HL-60 (cell line): Measurements from ENCODE around the gene ACTL6A.

Experiments
- DNase-seq, 2 experiments: peaks; one replicate each; pipeline ENCODE4 v3.0.0-alpha.2; 2010 to 2020; ENCODE audit warnings: low read depth in 1 of 2, low spot score in 1 of 2
- H3K27ac ChIP-seq: fragments of 250-450 bp; sonication (Bioruptor Pico); replicated peaks from 2 replicates; pipeline ENCODE4 v1.5.1; 2020; ENCODE audit warnings: mild to moderate bottlenecking, moderate library complexity
- H3K27me3 ChIP-seq: fragments of 250-450 bp; sonication (Bioruptor Pico); 2 replicates; pipeline ENCODE4 v1.5.1; 2021; ENCODE audit warnings: mild to moderate bottlenecking, moderate library complexity; ENCODE audit not compliant: insufficient read depth, poor library complexity, severe bottlenecking
- H3K4me3 ChIP-seq: replicated peaks from 2 replicates; pipeline ENCODE4 v1.5.1; 2011; ENCODE audit warnings: mild to moderate bottlenecking, control low read depth, low read length; ENCODE audit not compliant: insufficient read depth
- CTCF ChIP-seq: IDR thresholded peaks from one replicate; pipeline ENCODE4 v1.5.1; 2011; ENCODE audit warnings: low read length, control low read depth, inconsistent platforms; ENCODE audit not compliant: insufficient read depth
- GABPA ChIP-seq: IDR thresholded peaks from 2 replicates; pipeline ENCODE4 v1.6.1; 2012; ENCODE audit warnings: low read depth
- POLR2AphosphoS5 ChIP-seq: IDR thresholded peaks from 2 replicates; pipeline ENCODE4 v1.6.1; 2012; ENCODE audit warnings: low read depth
- REST ChIP-seq: IDR thresholded peaks from 2 replicates; pipeline ENCODE4 v1.6.1; 2012; ENCODE audit warnings: low read depth; ENCODE audit not compliant: insufficient replicate concordance
- SPI1 ChIP-seq: IDR thresholded peaks from 2 replicates; pipeline ENCODE4 v1.6.1; 2012; ENCODE audit warnings: low read depth, mild to moderate bottlenecking, borderline replicate concordance

ACTL6A gene

GRCh38 chr3:179604321-179605078 lies 41.8 kb downstream of the ACTL6A start, which contains the start of the genes MRPL47 and NDUFB5:
MRPL47 (minus strand) TSS chr3:179604638; CDS start chr3:179604624, 14 bp downstream.
NDUFB5 (plus strand) TSS chr3:179604794; CDS start chr3:179604816, 22 bp downstream.
- no peaks in the 10 kb centered on the region for H3K27me3 ChIP-seq
- peak within 1 kb of the TSS; percentile 98 for H3K27ac ChIP-seq
- H3K4me3 ChIP-seq, result peak within 1 kb of the TSS; percentile 84
- peak; percentile 88 to 96 for DNase-seq
- TF ChIP-seq GABPA (peak; percentile 94), REST (peak; percentile 72), SPI1 (no peak; the same call in 1 of the 2 replicates), CTCF (no peak), POLR2AphosphoS5 (peak; percentile 93)

- no peak for TF ChIP-seq CTCF
- TF ChIP-seq SPI1, result peak; percentile 85
- Histone ChIP-seq H3K27ac (no peak overlapping the region), H3K4me3 (no peak overlapping the region), H3K27me3 (no peaks in the 10 kb centered on the region)
- no peak for DNase-seq
These were observed 43.9 kb downstream of the ACTL6A start for GRCh38 chr3:179606534-179607085.

GRCh38 chr3:179608931-179609720 lies 46.4 kb downstream of the ACTL6A start:
- no peak overlapping the region for H3K4me3 ChIP-seq
- DNase-seq, result peak in 1 of 2 experiments; percentile 29
- no peaks in the 10 kb centered on the region for H3K27me3 ChIP-seq
- H3K27ac ChIP-seq, result peak overlapping the region; percentile 19
- TF ChIP-seq POLR2AphosphoS5, result no peak
- TF ChIP-seq CTCF, result no peak
- TF ChIP-seq SPI1, result peak; percentile 82; the same call in 1 of the 2 replicates
- no peak for TF ChIP-seq GABPA

GRCh38 chr3:179610066-179610465 lies 47.3 kb downstream of the ACTL6A start:
- DNase-seq, result no peak
- no peak overlapping the region for H3K27ac ChIP-seq
- H3K4me3 ChIP-seq, result no peak overlapping the region
- H3K27me3 ChIP-seq, result no peaks in the 10 kb centered on the region
- TF ChIP-seq GABPA (no peak), REST (no peak), POLR2AphosphoS5 (no peak), SPI1 (no peak), CTCF (no peak)
